ENCODE data around the gene KRT76.

DNA sequence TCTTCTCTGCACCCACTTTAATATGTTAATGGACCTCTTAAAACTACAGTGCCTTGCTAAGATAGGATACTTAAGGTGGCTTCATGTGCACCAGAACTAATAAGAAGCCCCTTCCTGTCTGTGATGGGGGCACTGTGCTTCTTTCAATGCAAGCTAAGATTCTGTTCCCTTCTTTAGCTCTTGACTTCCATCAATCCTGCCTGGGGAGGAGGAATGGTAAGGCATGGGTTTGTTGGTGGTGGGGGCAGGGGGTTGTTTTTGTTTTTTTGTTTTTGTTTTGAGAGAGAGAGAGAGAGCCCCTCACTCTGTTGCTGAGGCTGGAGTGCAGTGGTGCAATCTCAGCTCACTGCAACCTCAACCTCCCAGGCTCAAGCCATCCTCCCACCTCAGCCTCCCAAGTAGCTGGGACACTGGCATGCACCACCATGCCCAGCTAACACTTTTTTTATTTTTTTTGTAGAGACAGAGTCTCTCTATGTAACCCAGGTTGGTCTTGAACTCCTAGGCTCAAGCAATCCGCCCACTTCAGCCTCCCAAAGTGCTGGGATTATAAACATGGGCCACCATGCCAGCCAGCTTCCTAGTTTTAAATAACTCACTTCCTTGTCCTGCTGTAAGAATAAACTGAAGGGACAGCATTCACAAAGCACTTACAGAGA, 23.2 kb upstream of the KRT76 start:
- TF ChIP-seq, protein P1, sequence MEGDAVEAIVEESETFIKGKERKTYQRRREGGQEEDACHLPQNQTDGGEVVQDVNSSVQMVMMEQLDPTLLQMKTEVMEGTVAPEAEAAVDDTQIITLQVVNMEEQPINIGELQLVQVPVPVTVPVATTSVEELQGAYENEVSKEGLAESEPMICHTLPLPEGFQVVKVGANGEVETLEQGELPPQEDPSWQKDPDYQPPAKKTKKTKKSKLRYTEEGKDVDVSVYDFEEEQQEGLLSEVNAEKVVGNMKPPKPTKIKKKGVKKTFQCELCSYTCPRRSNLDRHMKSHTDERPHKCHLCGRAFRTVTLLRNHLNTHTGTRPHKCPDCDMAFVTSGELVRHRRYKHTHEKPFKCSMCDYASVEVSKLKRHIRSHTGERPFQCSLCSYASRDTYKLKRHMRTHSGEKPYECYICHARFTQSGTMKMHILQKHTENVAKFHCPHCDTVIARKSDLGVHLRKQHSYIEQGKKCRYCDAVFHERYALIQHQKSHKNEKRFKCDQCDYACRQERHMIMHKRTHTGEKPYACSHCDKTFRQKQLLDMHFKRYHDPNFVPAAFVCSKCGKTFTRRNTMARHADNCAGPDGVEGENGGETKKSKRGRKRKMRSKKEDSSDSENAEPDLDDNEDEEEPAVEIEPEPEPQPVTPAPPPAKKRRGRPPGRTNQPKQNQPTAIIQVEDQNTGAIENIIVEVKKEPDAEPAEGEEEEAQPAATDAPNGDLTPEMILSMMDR (IDR thresholded peaks at IDR 0.05), result no peak
- no peak for TF ChIP-seq POLR2AphosphoS5 (IDR thresholded peaks at IDR 0.05; ENCODE audit: insufficient read depth in 1 of 2, low read depth in 1 of 2)
- no peak for TF ChIP-seq POLR2A (IDR thresholded peaks at IDR 0.05)
